ENCODE results near the gene CD28. TPM values are rescaled to one million over a fixed set of nuclear protein-coding genes. Genes with fewer than 3 reads are reported as not detected.

Gene CD28
- total and polyA plus RNA-seq, 10 of the 15 experiments (the other 5 are each of a cell fraction or from before 2014, with no cell fraction given): 0.03 to 0.23 (median 0.04) TPM; not detected in 7

DNA sequence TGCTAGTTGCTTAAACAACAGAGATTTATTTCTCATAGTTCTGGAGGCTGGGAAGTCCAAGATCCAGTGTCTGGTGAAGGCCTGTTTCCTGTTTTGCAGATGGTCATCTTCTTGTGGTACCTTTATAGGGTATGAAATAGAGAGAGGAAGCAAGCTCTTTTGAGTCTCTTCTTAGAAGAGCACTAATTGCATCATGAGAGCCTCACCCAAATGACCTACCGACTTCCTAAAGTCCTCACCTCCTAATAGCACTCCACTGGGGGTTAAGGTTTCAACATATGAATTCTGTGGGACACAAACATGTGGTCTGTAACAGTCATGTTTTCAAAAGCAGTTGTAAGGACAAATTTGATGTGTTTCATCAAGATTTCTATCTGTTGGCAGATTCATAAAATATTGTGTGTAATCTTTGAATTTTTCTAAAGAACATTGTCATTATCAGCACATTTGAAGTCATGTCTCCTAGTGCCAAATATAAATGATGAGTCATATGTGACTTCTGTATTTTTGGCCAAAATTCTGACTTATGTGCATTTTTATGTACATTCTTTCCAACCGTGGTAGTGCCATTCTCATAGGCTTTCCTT, 45.3 kb downstream of the CD28 start (continued):
- no peak for TF ChIP-seq RUNX3 (IDR thresholded peaks at IDR 0.05; ENCODE audit: low read length)

GRCh38 chr2:203756161-203756560, 49.7 kb downstream of the CD28 start:
- POLR2A ChIA-PET: no interaction called here
- no peaks in the 10 kb centered on the region; the same call in 2 of the 3 replicates for H3K9me3 ChIP-seq (replicated peaks; ENCODE audit: control insufficient read depth, insufficient read depth, low read length)
- RAD21 ChIA-PET (ENCODE audit: unreplicated experiment): no interaction called here
- intact Hi-C loops (cut with micrococcal nuclease; ENCODE audit: unreplicated experiment) (no loop called here), in situ Hi-C loops (cut with MboI) (no loop called here)
- H3K9ac ChIP-seq (ENCODE audit: control insufficient read depth, insufficient read depth, low read length): no peak overlapping the region
- TF ChIP-seq SMARCA5 (IDR thresholded peaks at IDR 0.05) (no peak), TCF3 (IDR thresholded peaks at IDR 0.05; ENCODE audit: borderline replicate concordance, insufficient read depth, low read depth, low read length) (no peak), PML (IDR thresholded peaks at IDR 0.05; ENCODE audit: low read length) (no peak), ZNF217 (IDR thresholded peaks at IDR 0.05) (no peak), FOXK2 (IDR thresholded peaks at IDR 0.05) (no peak), NBN (IDR thresholded peaks at IDR 0.05) (no peak), NRF1 (conservative IDR thresholded peaks at IDR 0.05; ENCODE audit: low read depth, low read length) (no peak), CREB1 (IDR thresholded peaks at IDR 0.05; ENCODE audit: low read depth) (no peak)
- TF ChIP-seq, protein P1, sequence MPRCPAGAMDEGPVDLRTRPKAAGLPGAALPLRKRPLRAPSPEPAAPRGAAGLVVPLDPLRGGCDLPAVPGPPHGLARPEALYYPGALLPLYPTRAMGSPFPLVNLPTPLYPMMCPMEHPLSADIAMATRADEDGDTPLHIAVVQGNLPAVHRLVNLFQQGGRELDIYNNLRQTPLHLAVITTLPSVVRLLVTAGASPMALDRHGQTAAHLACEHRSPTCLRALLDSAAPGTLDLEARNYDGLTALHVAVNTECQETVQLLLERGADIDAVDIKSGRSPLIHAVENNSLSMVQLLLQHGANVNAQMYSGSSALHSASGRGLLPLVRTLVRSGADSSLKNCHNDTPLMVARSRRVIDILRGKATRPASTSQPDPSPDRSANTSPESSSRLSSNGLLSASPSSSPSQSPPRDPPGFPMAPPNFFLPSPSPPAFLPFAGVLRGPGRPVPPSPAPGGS (IDR thresholded peaks at IDR 0.05; ENCODE audit: borderline replicate concordance, insufficient read depth, low read depth, low read length, poor library complexity, severe bottlenecking): no peak
- FAIRE-seq: no peak
- H4K20me1 ChIP-seq (ENCODE audit: control insufficient read depth, insufficient read depth): no peaks in the 10 kb centered on the region
- no peak overlapping the region for H3K27ac ChIP-seq (ENCODE audit: control insufficient read depth, insufficient read depth)
- H3K4me3 ChIP-seq: no peak overlapping the region
- CTCF ChIA-PET: no interaction called here
- H3K79me2 ChIP-seq (ENCODE audit: control insufficient read depth, insufficient read depth, low read length): no peaks in the 10 kb centered on the region
- no peaks in the 10 kb centered on the region for H3K4me1 ChIP-seq (ENCODE audit: control insufficient read depth, insufficient read depth, low read length)
- no peaks in the 10 kb centered on the region for H3K36me3 ChIP-seq (ENCODE audit: control insufficient read depth in 2 of 2, insufficient read depth in 2 of 2, low read length in 1 of 2)
- ATAC-seq: no peak
- H2AFZ ChIP-seq (ENCODE audit: control insufficient read depth, low read depth, low read length): no peak overlapping the region
- no peaks in the 10 kb centered on the region; a peak in 1 of 4 replicates for H3K27me3 ChIP-seq (replicated peaks in 1 of 2; ENCODE audit: control insufficient read depth in 2 of 2, insufficient read depth in 2 of 2, low read length in 1 of 2)
- WGBS (ENCODE audit: insufficient coverage, insufficient replicate concordance, low lambda C conversion rate, missing lambda C conversion rate): 4% methylated on average over 1 of the region's 1 CpG
- BruUV-seq (replicated peaks): no TSS peak
- no peak overlapping the region for H3K4me2 ChIP-seq (ENCODE audit: control insufficient read depth, insufficient read depth)
- SMC1A ChIA-PET (ENCODE audit: uncharacterized antibody, unreplicated experiment): no interaction called here
- no peak for DNase-seq (ENCODE audit: low read depth, low spot score)

Data from GM12878 (cell line).